IMR-90 (cell line): ENCODE results near the gene NCAPD3.

Source experiments
- BHLHE40 ChIP-seq: fragments of 150-350 bp; IDR thresholded peaks from 2 replicates; pipeline ENCODE4 v1.6.1; 2016; ENCODE audit warnings: mild to moderate bottlenecking, low read depth, low read length
- CEBPB ChIP-seq: IDR thresholded peaks from 2 replicates; pipeline ENCODE4 v1.6.1; 2012; ENCODE audit warnings: low read depth, low read length, improper control_type of control experiment
- FOS ChIP-seq: fragments of 150-350 bp; IDR thresholded peaks from 2 replicates; pipeline ENCODE4 v1.6.1; 2016; ENCODE audit warnings: low read depth, low read length
- MAFK ChIP-seq: IDR thresholded peaks from 2 replicates; pipeline ENCODE4 v1.6.1; 2012; ENCODE audit warnings: low read depth, low read length, improper control_type of control experiment
- MAZ ChIP-seq: IDR thresholded peaks from 2 replicates; pipeline ENCODE4 v1.6.1; 2012; ENCODE audit warnings: low read depth, mild to moderate bottlenecking, low read length, improper control_type of control experiment, moderate library complexity, borderline replicate concordance
- MXI1 ChIP-seq: IDR thresholded peaks from 2 replicates; pipeline ENCODE4 v1.6.1; 2012; ENCODE audit warnings: low read depth, mild to moderate bottlenecking, low read length, moderate library complexity, borderline replicate concordance
- POLR2A ChIP-seq: IDR thresholded peaks from 2 replicates; pipeline ENCODE4 v1.6.1; 2012; ENCODE audit warnings: mild to moderate bottlenecking, low read depth, low read length
- RAD21 ChIP-seq: IDR thresholded peaks from 2 replicates; pipeline ENCODE4 v1.6.1; 2012; ENCODE audit warnings: low read length, improper control_type of control experiment
- RFX5 ChIP-seq: IDR thresholded peaks from 2 replicates; pipeline ENCODE4 v1.8.0; 2012; ENCODE audit warnings: low read depth, mild to moderate bottlenecking, low read length, moderate library complexity
- SMC3 ChIP-seq: fragments of 150-350 bp; IDR thresholded peaks from 2 replicates; pipeline ENCODE4 v1.6.1; 2016; ENCODE audit warnings: low read depth, mild to moderate bottlenecking, antibody characterized with exemption, low read length, moderate library complexity
- TF ChIP-seq, protein P1 (sequence below): conservative IDR thresholded peaks from 2 replicates; pipeline ENCODE4 v1.5.1; 2012; ENCODE audit warnings: mild to moderate bottlenecking, low read depth, low read length, improper control_type of control experiment
- TF ChIP-seq, protein P2 (sequence below): fragments of 150-350 bp; IDR thresholded peaks from 2 replicates; pipeline ENCODE4 v1.6.1; 2017; ENCODE audit warnings: mild to moderate bottlenecking, antibody characterized with exemption, low read length, low read depth

DNA sequence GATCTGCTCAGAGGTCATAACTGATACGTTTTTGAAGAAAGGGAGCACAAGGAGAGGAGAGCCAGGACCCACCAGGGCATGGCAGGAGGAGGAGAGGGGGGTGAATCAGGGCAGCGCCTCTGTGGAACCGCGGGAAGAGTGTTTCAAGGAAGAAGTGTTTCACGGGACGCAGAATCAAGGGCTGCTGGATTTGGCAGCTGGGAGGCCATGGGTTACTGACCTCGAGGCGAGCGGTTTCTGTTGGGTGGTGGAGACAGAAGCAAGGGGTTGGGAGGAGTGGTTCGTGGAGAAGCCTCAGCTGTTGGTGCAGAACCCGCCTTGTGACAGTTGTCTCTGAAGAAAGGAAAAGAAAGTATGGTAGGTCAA, 13.8 kb upstream of the NCAPD3 start:
- TF ChIP-seq, protein P1, sequence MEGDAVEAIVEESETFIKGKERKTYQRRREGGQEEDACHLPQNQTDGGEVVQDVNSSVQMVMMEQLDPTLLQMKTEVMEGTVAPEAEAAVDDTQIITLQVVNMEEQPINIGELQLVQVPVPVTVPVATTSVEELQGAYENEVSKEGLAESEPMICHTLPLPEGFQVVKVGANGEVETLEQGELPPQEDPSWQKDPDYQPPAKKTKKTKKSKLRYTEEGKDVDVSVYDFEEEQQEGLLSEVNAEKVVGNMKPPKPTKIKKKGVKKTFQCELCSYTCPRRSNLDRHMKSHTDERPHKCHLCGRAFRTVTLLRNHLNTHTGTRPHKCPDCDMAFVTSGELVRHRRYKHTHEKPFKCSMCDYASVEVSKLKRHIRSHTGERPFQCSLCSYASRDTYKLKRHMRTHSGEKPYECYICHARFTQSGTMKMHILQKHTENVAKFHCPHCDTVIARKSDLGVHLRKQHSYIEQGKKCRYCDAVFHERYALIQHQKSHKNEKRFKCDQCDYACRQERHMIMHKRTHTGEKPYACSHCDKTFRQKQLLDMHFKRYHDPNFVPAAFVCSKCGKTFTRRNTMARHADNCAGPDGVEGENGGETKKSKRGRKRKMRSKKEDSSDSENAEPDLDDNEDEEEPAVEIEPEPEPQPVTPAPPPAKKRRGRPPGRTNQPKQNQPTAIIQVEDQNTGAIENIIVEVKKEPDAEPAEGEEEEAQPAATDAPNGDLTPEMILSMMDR = no peak
- TF ChIP-seq RAD21 (no peak), BHLHE40 (no peak), POLR2A (no peak), RFX5 (no peak), MAFK (no peak), MXI1 (no peak), MAZ (no peak), SMC3 (no peak), CEBPB (no peak), FOS (no peak)
- TF ChIP-seq, protein P2, sequence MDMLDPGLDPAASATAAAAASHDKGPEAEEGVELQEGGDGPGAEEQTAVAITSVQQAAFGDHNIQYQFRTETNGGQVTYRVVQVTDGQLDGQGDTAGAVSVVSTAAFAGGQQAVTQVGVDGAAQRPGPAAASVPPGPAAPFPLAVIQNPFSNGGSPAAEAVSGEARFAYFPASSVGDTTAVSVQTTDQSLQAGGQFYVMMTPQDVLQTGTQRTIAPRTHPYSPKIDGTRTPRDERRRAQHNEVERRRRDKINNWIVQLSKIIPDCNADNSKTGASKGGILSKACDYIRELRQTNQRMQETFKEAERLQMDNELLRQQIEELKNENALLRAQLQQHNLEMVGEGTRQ = no peak
